ENCODE measurements around the gene MAP3K4. TPM values are rescaled to one million over a fixed set of nuclear protein-coding genes. Genes with fewer than 3 reads are reported as not detected.

Gene MAP3K4
- total RNA-seq, 1 donor = 31.1 TPM

- Histone ChIP-seq H3K79me2 (ENCODE audit: insufficient read depth, low read length) (peaks cover 15% of the 10 kb centered on the region), H3K4me3 (ENCODE audit: insufficient read depth, low read length) (no peak overlapping the region), H4K20me1 (ENCODE audit: insufficient read depth, low read length) (no peaks in the 10 kb centered on the region), H3K27me3 (ENCODE audit: insufficient read depth, low read length) (no peaks in the 10 kb centered on the region), H3K36me3 (ENCODE audit: insufficient read depth, low read length) (peaks cover 7% of the 10 kb centered on the region), H2AFZ (ENCODE audit: low read length) (no peak overlapping the region), H3K4me2 (ENCODE audit: insufficient read depth, low read length) (no peak overlapping the region), H3K9me3 (ENCODE audit: low read depth, low read length) (no peaks in the 10 kb centered on the region), H3K27ac (ENCODE audit: low read depth, low read length) (no peak overlapping the region), H3K4me1 (ENCODE audit: insufficient read depth, low read length) (peaks cover 7% of the 10 kb centered on the region)
- TF ChIP-seq, protein P1, sequence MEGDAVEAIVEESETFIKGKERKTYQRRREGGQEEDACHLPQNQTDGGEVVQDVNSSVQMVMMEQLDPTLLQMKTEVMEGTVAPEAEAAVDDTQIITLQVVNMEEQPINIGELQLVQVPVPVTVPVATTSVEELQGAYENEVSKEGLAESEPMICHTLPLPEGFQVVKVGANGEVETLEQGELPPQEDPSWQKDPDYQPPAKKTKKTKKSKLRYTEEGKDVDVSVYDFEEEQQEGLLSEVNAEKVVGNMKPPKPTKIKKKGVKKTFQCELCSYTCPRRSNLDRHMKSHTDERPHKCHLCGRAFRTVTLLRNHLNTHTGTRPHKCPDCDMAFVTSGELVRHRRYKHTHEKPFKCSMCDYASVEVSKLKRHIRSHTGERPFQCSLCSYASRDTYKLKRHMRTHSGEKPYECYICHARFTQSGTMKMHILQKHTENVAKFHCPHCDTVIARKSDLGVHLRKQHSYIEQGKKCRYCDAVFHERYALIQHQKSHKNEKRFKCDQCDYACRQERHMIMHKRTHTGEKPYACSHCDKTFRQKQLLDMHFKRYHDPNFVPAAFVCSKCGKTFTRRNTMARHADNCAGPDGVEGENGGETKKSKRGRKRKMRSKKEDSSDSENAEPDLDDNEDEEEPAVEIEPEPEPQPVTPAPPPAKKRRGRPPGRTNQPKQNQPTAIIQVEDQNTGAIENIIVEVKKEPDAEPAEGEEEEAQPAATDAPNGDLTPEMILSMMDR (IDR thresholded peaks at IDR 0.05; ENCODE audit: extremely low read depth, low read depth, low read length) = no peak
- DNase-seq (ENCODE audit: insufficient read length, low spot score, missing footprints) = no peak
Observed at GRCh38 chr6:161057103-161058091, 65.8 kb downstream of the MAP3K4 start.

- peaks cover 7% of the 10 kb centered on the region for H3K4me1 ChIP-seq (ENCODE audit: insufficient read depth, low read length)
- no peak overlapping the region for H2AFZ ChIP-seq (ENCODE audit: low read length)
- peaks cover 21% of the 10 kb centered on the region for H3K79me2 ChIP-seq (ENCODE audit: insufficient read depth, low read length)
- no peak overlapping the region for H3K4me2 ChIP-seq (ENCODE audit: insufficient read depth, low read length)
- no peaks in the 10 kb centered on the region for H3K27me3 ChIP-seq (ENCODE audit: insufficient read depth, low read length)
- DNase-seq (ENCODE audit: insufficient read length, low spot score, missing footprints) = no peak
- H3K27ac ChIP-seq (ENCODE audit: low read depth, low read length) = no peak overlapping the region
- no peak overlapping the region for H3K4me3 ChIP-seq (ENCODE audit: insufficient read depth, low read length)
- TF ChIP-seq, protein P1 (IDR thresholded peaks at IDR 0.05; ENCODE audit: extremely low read depth, low read depth, low read length) = no peak
- H3K36me3 ChIP-seq (ENCODE audit: insufficient read depth, low read length) = peaks cover 2% of the 10 kb centered on the region
- no peaks in the 10 kb centered on the region for H4K20me1 ChIP-seq (ENCODE audit: insufficient read depth, low read length)
- no peaks in the 10 kb centered on the region for H3K9me3 ChIP-seq (ENCODE audit: low read depth, low read length)
Observed at GRCh38 chr6:161058741-161059140, 67.2 kb downstream of the MAP3K4 start.

DNA sequence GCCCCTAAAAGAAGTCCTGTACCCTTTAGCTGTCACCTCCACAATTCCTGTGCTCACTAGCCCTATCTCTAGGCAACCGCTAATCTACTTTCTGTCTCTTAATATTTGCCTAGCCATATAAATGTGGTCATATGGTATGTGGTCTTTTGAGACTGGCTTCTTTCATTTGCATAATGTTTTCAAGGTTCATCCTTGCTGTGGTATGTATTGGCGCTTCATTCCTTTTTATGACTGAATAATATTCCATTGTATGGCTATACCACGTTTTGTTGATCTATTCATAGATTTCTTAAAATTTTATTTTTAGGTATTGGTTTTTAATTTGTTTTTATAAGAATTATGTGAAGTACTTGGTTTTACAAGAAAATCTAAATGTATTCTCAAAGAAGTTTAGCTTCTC lies 70.0 kb downstream of the MAP3K4 start:
- Histone ChIP-seq H3K27ac (ENCODE audit: low read depth, low read length) (no peak overlapping the region), H3K4me3 (ENCODE audit: insufficient read depth, low read length) (no peak overlapping the region), H3K4me1 (ENCODE audit: insufficient read depth, low read length) (peaks cover 7% of the 10 kb centered on the region), H3K79me2 (ENCODE audit: insufficient read depth, low read length) (peaks cover 24% of the 10 kb centered on the region), H3K4me2 (ENCODE audit: insufficient read depth, low read length) (no peak overlapping the region), H3K27me3 (ENCODE audit: insufficient read depth, low read length) (no peaks in the 10 kb centered on the region), H3K9me3 (ENCODE audit: low read depth, low read length) (no peaks in the 10 kb centered on the region), H3K36me3 (ENCODE audit: insufficient read depth, low read length) (no peaks in the 10 kb centered on the region), H2AFZ (ENCODE audit: low read length) (no peak overlapping the region), H4K20me1 (ENCODE audit: insufficient read depth, low read length) (peaks cover 3% of the 10 kb centered on the region)
- no peak for DNase-seq (ENCODE audit: insufficient read length, low spot score, missing footprints)
- TF ChIP-seq, protein P1 (IDR thresholded peaks at IDR 0.05; ENCODE audit: extremely low read depth, low read depth, low read length) = no peak

GRCh38 chr6:161064915-161065314 lies 73.3 kb downstream of the MAP3K4 start:
- Histone ChIP-seq H3K79me2 (ENCODE audit: insufficient read depth, low read length) (peaks cover 18% of the 10 kb centered on the region), H3K4me2 (ENCODE audit: insufficient read depth, low read length) (no peak overlapping the region), H3K9me3 (ENCODE audit: low read depth, low read length) (no peaks in the 10 kb centered on the region), H3K27me3 (ENCODE audit: insufficient read depth, low read length) (no peaks in the 10 kb centered on the region), H3K27ac (ENCODE audit: low read depth, low read length) (no peak overlapping the region), H3K4me1 (ENCODE audit: insufficient read depth, low read length) (no peaks in the 10 kb centered on the region), H3K4me3 (ENCODE audit: insufficient read depth, low read length) (no peak overlapping the region), H3K36me3 (ENCODE audit: insufficient read depth, low read length) (no peaks in the 10 kb centered on the region), H4K20me1 (ENCODE audit: insufficient read depth, low read length) (peaks cover 3% of the 10 kb centered on the region), H2AFZ (ENCODE audit: low read length) (no peak overlapping the region)
- TF ChIP-seq, protein P1 (IDR thresholded peaks at IDR 0.05; ENCODE audit: extremely low read depth, low read depth, low read length) = no peak
- DNase-seq (ENCODE audit: insufficient read length, low spot score, missing footprints) = no peak

All from osteoblast (primary cell).